GM12892 (cell line): ENCODE results near the gene ECE2.

Source experiments
- DNase-seq: peaks from one replicate; pipeline ENCODE4 v3.0.0; 2011; ENCODE audit not compliant: insufficient read length
- FAIRE-seq: peaks from 2 replicates; lab custom pipeline; 2011; peaks lifted over from hg19 to GRCh38; lab: Jason Lieb, UNC
- POLR2A ChIP-seq: IDR thresholded peaks from 2 replicates; pipeline ENCODE4 v1.6.1; 2011; ENCODE audit warnings: low read depth, low read length, control low read depth
- POLR2AphosphoS5 ChIP-seq: IDR thresholded peaks from 2 replicates; pipeline ENCODE4 v1.6.1; 2011; ENCODE audit warnings: low read depth, low read length, control low read depth
- TAF1 ChIP-seq: IDR thresholded peaks from 2 replicates; pipeline ENCODE4 v1.6.1; 2011; ENCODE audit warnings: low read depth, mild to moderate bottlenecking, control low read depth, low read length, borderline replicate concordance

ECE2 gene

DNA sequence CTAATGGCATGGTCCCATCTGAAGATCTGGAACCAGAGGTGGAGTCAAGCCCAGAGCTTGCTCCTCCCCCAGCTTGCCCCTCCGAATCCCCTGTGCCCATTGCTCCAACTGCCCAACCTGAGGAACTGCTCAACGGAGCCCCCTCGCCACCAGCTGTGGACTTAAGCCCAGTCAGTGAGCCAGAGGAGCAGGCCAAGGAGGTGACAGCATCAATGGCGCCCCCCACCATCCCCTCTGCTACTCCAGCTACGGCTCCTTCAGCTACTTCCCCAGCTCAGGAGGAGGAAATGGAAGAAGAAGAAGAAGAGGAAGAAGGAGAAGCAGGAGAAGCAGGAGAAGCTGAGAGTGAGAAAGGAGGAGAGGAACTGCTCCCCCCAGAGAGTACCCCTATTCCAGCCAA lies 45.8 kb downstream of the ECE2 start:
- no peak for DNase-seq
- no peak for FAIRE-seq
- no peak for TF ChIP-seq POLR2AphosphoS5
- TF ChIP-seq POLR2A, result no peak
- no peak for TF ChIP-seq TAF1

DNA sequence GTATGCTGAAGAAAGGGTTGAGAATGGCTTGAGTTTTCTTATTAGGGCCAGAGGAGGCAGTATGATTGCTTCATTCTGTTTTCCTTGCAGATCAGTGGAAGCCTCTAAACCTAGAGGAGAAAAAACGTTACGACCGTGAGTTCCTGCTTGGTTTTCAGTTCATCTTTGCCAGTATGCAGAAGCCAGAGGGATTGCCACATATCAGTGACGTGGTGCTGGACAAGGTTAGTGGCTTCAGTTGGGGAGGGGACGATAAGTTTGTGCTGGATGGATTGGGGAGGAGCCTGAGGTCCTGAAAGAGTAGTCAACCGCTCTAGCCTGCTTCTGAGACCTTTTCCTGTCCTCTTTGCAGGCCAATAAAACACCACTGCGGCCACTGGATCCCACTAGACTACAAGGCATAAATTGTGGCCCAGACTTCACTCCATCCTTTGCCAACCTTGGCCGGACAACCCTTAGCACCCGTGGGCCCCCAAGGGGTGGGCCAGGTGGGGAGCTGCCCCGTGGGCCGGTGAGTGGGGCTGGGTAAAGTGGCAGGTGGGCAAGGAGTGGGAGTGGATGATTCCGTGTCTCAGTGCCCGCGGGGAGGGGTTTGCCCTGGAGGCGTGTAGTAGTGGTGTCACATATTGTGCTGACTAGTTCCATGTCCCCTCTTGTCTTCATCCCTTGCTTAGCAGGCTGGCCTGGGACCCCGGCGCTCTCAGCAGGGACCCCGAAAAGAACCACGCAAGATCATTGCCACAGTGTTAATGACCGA lies 47.1 kb downstream of the ECE2 start:
- DNase-seq (no peak), FAIRE-seq (no peak)
- TF ChIP-seq POLR2AphosphoS5 (peak; percentile 1; the same call in 1 of the 2 replicates), POLR2A (no peak)

GRCh38 chr3:184323696-184324095 lies 47.9 kb downstream of the ECE2 start:
- FAIRE-seq, result no peak
- DNase-seq, result no peak
- TF ChIP-seq TAF1, result no peak
- TF ChIP-seq POLR2A, result no peak
- no peak for TF ChIP-seq POLR2AphosphoS5

DNA sequence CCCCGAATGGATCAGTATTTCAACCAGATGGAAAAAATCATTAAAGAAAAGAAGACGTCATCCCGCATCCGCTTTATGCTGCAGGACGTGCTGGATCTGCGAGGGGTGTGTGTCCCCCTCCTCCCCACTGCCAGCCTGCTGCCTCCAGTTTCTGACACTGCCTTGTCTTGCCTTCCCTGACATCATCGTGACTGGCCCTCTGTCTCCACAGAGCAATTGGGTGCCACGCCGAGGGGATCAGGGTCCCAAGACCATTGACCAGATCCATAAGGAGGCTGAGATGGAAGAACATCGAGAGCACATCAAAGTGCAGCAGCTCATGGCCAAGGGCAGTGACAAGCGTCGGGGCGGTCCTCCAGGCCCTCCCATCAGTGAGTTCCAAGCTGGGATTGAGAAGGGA lies 49.4 kb downstream of the ECE2 start:
- DNase-seq (no peak), FAIRE-seq (no peak)
- TF ChIP-seq POLR2AphosphoS5 (no peak), TAF1 (no peak), POLR2A (no peak)

DNA sequence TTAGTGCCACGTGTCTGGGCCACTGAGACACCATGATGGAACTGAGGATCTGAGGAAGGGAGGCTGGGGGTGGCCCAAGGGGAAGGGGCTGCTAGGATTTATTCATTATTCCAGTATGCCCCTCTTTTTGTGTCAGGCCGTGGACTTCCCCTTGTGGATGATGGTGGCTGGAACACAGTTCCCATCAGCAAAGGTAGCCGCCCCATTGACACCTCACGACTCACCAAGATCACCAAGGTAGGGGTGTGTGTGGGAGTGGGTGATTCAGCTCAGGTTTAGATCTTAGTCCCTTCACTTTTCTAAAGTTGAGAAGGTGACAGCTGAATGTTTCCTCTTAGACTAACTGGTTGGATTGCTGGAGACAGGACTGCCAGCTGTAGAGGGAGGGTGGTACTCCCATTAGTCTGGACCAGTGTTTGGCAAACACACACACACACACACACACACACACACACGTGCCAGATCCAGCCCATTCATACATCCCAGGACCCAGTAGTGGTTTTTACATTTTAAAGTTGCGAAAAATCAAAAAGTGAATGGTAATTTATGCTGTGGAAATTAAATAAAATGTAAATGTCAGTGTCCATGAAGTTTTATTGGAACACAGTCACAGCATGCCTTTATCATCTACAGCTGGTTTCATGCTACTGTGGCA lies 50.0 kb downstream of the ECE2 start:
- DNase-seq (no peak), FAIRE-seq (no peak)
- TF ChIP-seq TAF1 (no peak), POLR2A (no peak), POLR2AphosphoS5 (no peak; the same call in 1 of the 2 replicates)

GRCh38 chr3:184327171-184327570 lies 51.3 kb downstream of the ECE2 start:
- no peak for DNase-seq
- FAIRE-seq, result no peak
- TF ChIP-seq TAF1 (no peak), POLR2AphosphoS5 (no peak; the same call in 1 of the 2 replicates), POLR2A (no peak)

DNA sequence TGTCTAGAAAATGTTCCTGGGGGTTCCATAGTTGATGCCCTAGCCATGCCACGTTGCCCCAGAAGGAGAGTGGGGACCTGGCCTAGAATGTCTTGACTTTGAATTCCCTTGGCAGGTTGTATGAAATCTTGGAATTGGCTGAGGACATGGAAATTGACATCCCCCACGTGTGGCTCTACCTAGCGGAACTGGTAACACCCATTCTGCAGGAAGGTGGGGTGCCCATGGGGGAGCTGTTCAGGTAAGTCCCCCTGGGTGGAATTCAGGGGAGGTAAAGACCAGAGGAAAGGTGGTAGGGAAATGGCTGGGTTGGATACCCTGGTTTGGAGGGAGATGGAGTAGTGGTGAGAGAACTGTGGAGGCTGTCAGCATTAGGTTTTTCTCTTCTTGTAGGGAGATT lies 52.7 kb downstream of the ECE2 start:
- TF ChIP-seq TAF1 (no peak), POLR2A (no peak), POLR2AphosphoS5 (no peak)
- DNase-seq (no peak), FAIRE-seq (no peak)

- TF ChIP-seq POLR2AphosphoS5 (peak; percentile 69; the same call in 1 of the 2 replicates), TAF1 (no peak), POLR2A (0 out of 2 replicates have a peak, but pooled peaks have one; percentile 29)
- DNase-seq, result no peak
- FAIRE-seq, result no peak
Observed at GRCh38 chr3:184332370-184333090, 56.7 kb downstream of the ECE2 start.

GRCh38 chr3:184333190-184333589 lies 57.4 kb downstream of the ECE2 start:
- DNase-seq (no peak), FAIRE-seq (no peak)
- no peak for TF ChIP-seq POLR2AphosphoS5
- TF ChIP-seq POLR2A, result peak; percentile 18; the same call in 1 of the 2 replicates

- FAIRE-seq (no peak), DNase-seq (no peak)
- TF ChIP-seq TAF1, result no peak
- peak; percentile 52 for TF ChIP-seq POLR2AphosphoS5
- TF ChIP-seq POLR2A, result peak; percentile 59; the same call in 1 of the 2 replicates
Observed at GRCh38 chr3:184333700-184334099, 57.9 kb downstream of the ECE2 start.

DNA sequence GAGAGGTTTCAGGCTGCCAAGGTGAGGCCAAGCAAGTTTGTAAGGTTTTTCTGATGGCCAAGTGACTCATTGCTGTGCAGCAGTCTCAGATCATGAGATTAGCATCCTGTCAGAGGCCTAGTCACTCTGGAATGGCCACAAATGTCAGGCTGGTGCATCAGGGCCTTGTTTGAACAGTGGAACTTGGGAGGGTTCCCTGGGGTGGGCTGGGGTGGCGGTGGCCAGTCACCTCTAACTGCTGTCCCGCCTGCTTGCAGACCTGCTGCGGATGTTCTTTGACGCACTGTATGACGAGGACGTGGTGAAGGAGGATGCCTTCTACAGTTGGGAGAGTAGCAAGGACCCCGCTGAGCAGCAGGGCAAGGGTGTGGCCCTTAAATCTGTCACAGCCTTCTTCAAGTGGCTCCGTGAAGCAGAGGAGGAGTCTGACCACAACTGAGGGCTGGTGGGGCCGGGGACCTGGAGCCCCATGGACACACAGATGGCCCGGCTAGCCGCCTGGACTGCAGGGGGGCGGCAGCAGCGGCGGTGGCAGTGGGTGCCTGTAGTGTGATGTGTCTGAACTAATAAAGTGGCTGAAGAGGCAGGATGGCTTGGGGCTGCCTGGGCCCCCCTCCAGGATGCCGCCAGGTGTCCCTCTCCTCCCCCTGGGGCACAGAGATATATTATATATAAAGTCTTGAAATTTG lies 58.8 kb downstream of the ECE2 start:
- DNase-seq (no peak), FAIRE-seq (no peak)
- TF ChIP-seq POLR2AphosphoS5 (peak; percentile 63; the same call in 1 of the 2 replicates), POLR2A (no peak)
